ACC112 (cell line): ENCODE data around the gene ATP5PO.

Experiments
- H2AFZ ChIP-seq: fragments of 200-600 bp; sonication (generic); one replicate; pipeline ENCODE4 v1.6.0; 2017; ENCODE audit warnings: antibody characterized with exemption, low read length; ENCODE audit not compliant: unreplicated experiment
- H3K27ac ChIP-seq: fragments of 200-600 bp; sonication (generic); 2 replicates; pipeline ENCODE4 v1.5.1; 2014; ENCODE audit warnings: low read depth, mild to moderate bottlenecking, antibody characterized with exemption, low read length, moderate library complexity
- H3K27me3 ChIP-seq: fragments of 200-600 bp; sonication (generic); 2 replicates; pipeline ENCODE4 v1.6.1; 2014; ENCODE audit warnings: mild to moderate bottlenecking, antibody characterized with exemption, low read length, moderate library complexity, mixed read lengths; ENCODE audit not compliant: insufficient read depth
- H3K36me3 ChIP-seq: fragments of 200-600 bp; sonication (generic); 2 replicates; pipeline ENCODE4 v1.6.1; 2016; ENCODE audit warnings: mild to moderate bottlenecking, antibody characterized with exemption, low read length, moderate library complexity, mixed read lengths; ENCODE audit not compliant: insufficient read depth
- H3K4me1 ChIP-seq: fragments of 200-600 bp; sonication (generic); one replicate; pipeline ENCODE4 v1.6.1; 2016; ENCODE audit warnings: low read length, mixed read lengths; ENCODE audit not compliant: insufficient read depth, unreplicated experiment, control insufficient read depth
- H3K4me3 ChIP-seq: fragments of 200-600 bp; sonication (generic); 2 replicates; pipeline ENCODE4 v1.5.1; 2014; ENCODE audit warnings: mild to moderate bottlenecking, low read depth, low read length
- H3K79me2 ChIP-seq: fragments of 200-600 bp; sonication (generic); one replicate; pipeline ENCODE4 v1.6.0; 2016; ENCODE audit warnings: low read length; ENCODE audit not compliant: control insufficient read depth, unreplicated experiment, insufficient read depth

ATP5PO gene

GRCh38 chr21:33924766-33925100, 9.1 kb upstream of the ATP5PO start:
- Histone ChIP-seq H3K36me3 (no peaks in the 10 kb centered on the region), H3K79me2 (no peaks in the 10 kb centered on the region), H3K4me1 (no peaks in the 10 kb centered on the region), H3K27ac (no peak overlapping the region), H2AFZ (peak overlapping the region; percentile 17), H3K27me3 (no peaks in the 10 kb centered on the region), H3K4me3 (no peak overlapping the region)

GRCh38 chr21:33924079-33924765, 8.6 kb upstream of the ATP5PO start:
- no peak overlapping the region for H3K4me3 ChIP-seq
- H3K27ac ChIP-seq, result no peak overlapping the region
- no peaks in the 10 kb centered on the region for H3K4me1 ChIP-seq
- H3K79me2 ChIP-seq, result no peaks in the 10 kb centered on the region
- no peaks in the 10 kb centered on the region for H3K36me3 ChIP-seq
- H3K27me3 ChIP-seq, result no peaks in the 10 kb centered on the region
- H2AFZ ChIP-seq, result peak overlapping the region; percentile 17

- Histone ChIP-seq H3K36me3 (peaks cover 13% of the 10 kb centered on the region; the same call in 1 of the 2 replicates), H3K27ac (no peak overlapping the region), H3K27me3 (no peaks in the 10 kb centered on the region), H3K4me1 (peaks cover 15% of the 10 kb centered on the region), H2AFZ (no peak overlapping the region), H3K79me2 (peaks cover 29% of the 10 kb centered on the region), H3K4me3 (no peak overlapping the region)
Measured at GRCh38 chr21:33917421-33917820, 1.8 kb upstream of the ATP5PO start.

- no peaks in the 10 kb centered on the region for H3K27me3 ChIP-seq
- H3K4me1 ChIP-seq, result peaks cover 15% of the 10 kb centered on the region
- H3K27ac ChIP-seq, result no peak overlapping the region
- H3K4me3 ChIP-seq, result peak overlapping the region; percentile 91
- H3K79me2 ChIP-seq, result peaks cover 35% of the 10 kb centered on the region
- H3K36me3 ChIP-seq, result peaks cover 18% of the 10 kb centered on the region
- H2AFZ ChIP-seq, result peak overlapping the region; percentile 94
Measured at GRCh38 chr21:33916200-33916567, 580 bp upstream of the ATP5PO start.

- Histone ChIP-seq H3K4me3 (peak overlapping the region; percentile 91), H2AFZ (no peak overlapping the region), H3K27me3 (no peaks in the 10 kb centered on the region), H3K36me3 (peaks cover 26% of the 10 kb centered on the region), H3K4me1 (peaks cover 15% of the 10 kb centered on the region), H3K27ac (peak overlapping the region; percentile 25; the same call in 1 of the 2 replicates), H3K79me2 (peaks cover 35% of the 10 kb centered on the region)
Measured at GRCh38 chr21:33914188-33914587, 1.4 kb downstream of the ATP5PO start.

- Histone ChIP-seq H2AFZ (no peak overlapping the region), H3K4me1 (peaks cover 7% of the 10 kb centered on the region), H3K27ac (no peak overlapping the region), H3K27me3 (no peaks in the 10 kb centered on the region), H3K36me3 (peaks cover 47% of the 10 kb centered on the region), H3K79me2 (peaks cover 26% of the 10 kb centered on the region), H3K4me3 (no peak overlapping the region)
Measured at GRCh38 chr21:33909756-33910155, 5.8 kb downstream of the ATP5PO start.

GRCh38 chr21:33908760-33909159, 6.8 kb downstream of the ATP5PO start:
- H3K36me3 ChIP-seq, result peaks cover 47% of the 10 kb centered on the region
- H3K79me2 ChIP-seq, result peaks cover 17% of the 10 kb centered on the region
- no peak overlapping the region for H3K27ac ChIP-seq
- H3K4me3 ChIP-seq, result no peak overlapping the region
- no peaks in the 10 kb centered on the region for H3K4me1 ChIP-seq
- H3K27me3 ChIP-seq, result no peaks in the 10 kb centered on the region
- no peak overlapping the region for H2AFZ ChIP-seq

- no peak overlapping the region for H3K27ac ChIP-seq
- H3K4me3 ChIP-seq, result no peak overlapping the region
- H3K4me1 ChIP-seq, result no peaks in the 10 kb centered on the region
- no peaks in the 10 kb centered on the region for H3K27me3 ChIP-seq
- H2AFZ ChIP-seq, result no peak overlapping the region
- peaks cover 28% of the 10 kb centered on the region; the same call in 1 of the 2 replicates for H3K36me3 ChIP-seq
- no peaks in the 10 kb centered on the region for H3K79me2 ChIP-seq
Measured at GRCh38 chr21:33904041-33904440, 11.6 kb downstream of the ATP5PO start.

GRCh38 chr21:33902349-33902748, 13.3 kb downstream of the ATP5PO start:
- no peak overlapping the region for H3K4me3 ChIP-seq
- H3K27ac ChIP-seq, result no peak overlapping the region
- H3K4me1 ChIP-seq, result no peaks in the 10 kb centered on the region
- H2AFZ ChIP-seq, result no peak overlapping the region
- no peaks in the 10 kb centered on the region for H3K79me2 ChIP-seq
- H3K27me3 ChIP-seq, result no peaks in the 10 kb centered on the region
- peaks cover 20% of the 10 kb centered on the region; the same call in 1 of the 2 replicates for H3K36me3 ChIP-seq

- peaks cover 13% of the 10 kb centered on the region; the same call in 1 of the 2 replicates for H3K36me3 ChIP-seq
- no peak overlapping the region for H2AFZ ChIP-seq
- H3K27me3 ChIP-seq, result no peaks in the 10 kb centered on the region
Measured at GRCh38 chr21:33901412-33902288, 14.0 kb downstream of the ATP5PO start.

GRCh38 chr21:33899199-33899598, 16.4 kb downstream of the ATP5PO start:
- 0 out of 2 replicates have a peak, but pooled peaks cover 8% of the 10 kb centered on the region for H3K36me3 ChIP-seq

More at GRCh38 chr21:33901412-33902288, 14.0 kb downstream of the ATP5PO start:
- Histone ChIP-seq H3K4me3 (no peak overlapping the region), H3K4me1 (no peaks in the 10 kb centered on the region), H3K27ac (no peak overlapping the region), H3K79me2 (no peaks in the 10 kb centered on the region)

More at GRCh38 chr21:33899199-33899598, 16.4 kb downstream of the ATP5PO start:
- H2AFZ ChIP-seq, result no peak overlapping the region
- no peak overlapping the region for H3K4me3 ChIP-seq
- peaks cover 3% of the 10 kb centered on the region for H3K4me1 ChIP-seq
- no peaks in the 10 kb centered on the region for H3K27me3 ChIP-seq
- no peaks in the 10 kb centered on the region for H3K79me2 ChIP-seq
- no peak overlapping the region for H3K27ac ChIP-seq
